ENCODE data around the gene SLC4A4.

SLC4A4 gene

GRCh38 chr4:71592793-71593192 is 254.0 kb downstream of the SLC4A4 start:
- no peak for DNase-seq (ENCODE audit: low read depth in 1 of 2, low spot score in 1 of 2)

- no peak for DNase-seq (ENCODE audit: low read depth in 1 of 2, low spot score in 1 of 2)
These were observed 254.5 kb downstream of the SLC4A4 start for GRCh38 chr4:71593311-71593710.

- no peak for DNase-seq (ENCODE audit: low read depth in 1 of 2, low spot score in 1 of 2)
These were observed 256.8 kb downstream of the SLC4A4 start for GRCh38 chr4:71595576-71596108.

GRCh38 chr4:71599578-71599977 is 260.8 kb downstream of the SLC4A4 start:
- DNase-seq (ENCODE audit: low read depth in 1 of 2, low spot score in 1 of 2), result no peak

- no peak for DNase-seq (ENCODE audit: low read depth in 1 of 2, low spot score in 1 of 2)
These were observed 263.6 kb downstream of the SLC4A4 start for GRCh38 chr4:71602289-71602900.

- no peak for DNase-seq (ENCODE audit: low read depth in 1 of 2, low spot score in 1 of 2)
These were observed 266.0 kb downstream of the SLC4A4 start for GRCh38 chr4:71604785-71605184.

- DNase-seq (ENCODE audit: low read depth in 1 of 2, low spot score in 1 of 2), result no peak
These were observed 268.3 kb downstream of the SLC4A4 start for GRCh38 chr4:71607109-71607508.

- DNase-seq (ENCODE audit: low read depth in 1 of 2, low spot score in 1 of 2), result no peak
These were observed 269.2 kb downstream of the SLC4A4 start for GRCh38 chr4:71607780-71608677.

GRCh38 chr4:71608678-71609071 is 269.9 kb downstream of the SLC4A4 start:
- DNase-seq (ENCODE audit: low read depth in 1 of 2, low spot score in 1 of 2), result no peak

GRCh38 chr4:71609167-71609566 is 270.3 kb downstream of the SLC4A4 start:
- DNase-seq (ENCODE audit: low read depth in 1 of 2, low spot score in 1 of 2), result no peak

GRCh38 chr4:71609651-71610050 is 270.8 kb downstream of the SLC4A4 start:
- DNase-seq (ENCODE audit: low read depth in 1 of 2, low spot score in 1 of 2), result no peak

GRCh38 chr4:71614621-71615020 is 275.8 kb downstream of the SLC4A4 start:
- no peak for DNase-seq (ENCODE audit: low read depth in 1 of 2, low spot score in 1 of 2)

GRCh38 chr4:71616168-71616811 is 277.5 kb downstream of the SLC4A4 start:
- DNase-seq (ENCODE audit: low read depth in 1 of 2, low spot score in 1 of 2), result no peak
